Measurements from ENCODE around the gene BICRAL. TPM values are rescaled to one million over a fixed set of nuclear protein-coding genes. Genes with fewer than 3 reads are reported as not detected.

BICRAL gene
- total RNA-seq, 1 experiment from 2014 or later, result 9.7 TPM

DNA sequence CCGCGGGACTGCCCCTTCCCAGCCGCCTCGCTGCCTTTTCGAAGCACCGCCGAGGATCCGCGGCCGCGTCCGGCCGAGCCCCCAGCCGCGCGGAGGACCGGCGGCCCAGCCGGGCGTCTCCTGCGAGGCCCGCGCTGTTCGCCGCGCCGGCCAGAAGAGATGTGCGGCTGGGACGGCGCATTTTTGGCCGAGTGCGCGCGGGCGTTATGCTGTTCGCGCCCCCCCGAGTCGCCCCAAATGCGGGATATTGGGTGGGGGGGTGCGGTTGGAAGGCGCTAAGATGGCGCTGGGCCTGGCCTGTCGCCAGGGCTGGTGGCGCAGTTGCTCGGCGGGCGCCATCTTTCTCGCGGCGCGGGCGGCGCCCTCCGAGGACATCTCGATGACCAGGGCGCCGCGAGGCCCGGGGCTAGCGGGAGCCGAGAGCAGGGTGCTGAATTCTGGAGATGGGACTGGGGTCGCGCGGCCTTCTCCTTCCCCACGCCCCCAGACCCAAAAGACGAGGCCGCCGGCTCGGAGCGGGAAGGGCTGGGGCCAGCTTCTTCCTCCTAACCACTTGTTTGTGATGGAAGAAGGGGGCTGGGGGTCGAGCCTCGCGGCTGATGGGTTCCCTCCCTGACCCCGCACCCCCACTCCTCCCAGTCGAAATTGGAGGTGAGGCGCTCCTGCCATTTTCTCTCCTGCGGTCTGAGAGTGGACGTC is 1.5 kb downstream of the BICRAL start (continued):
- TF ChIP-seq, protein P1, sequence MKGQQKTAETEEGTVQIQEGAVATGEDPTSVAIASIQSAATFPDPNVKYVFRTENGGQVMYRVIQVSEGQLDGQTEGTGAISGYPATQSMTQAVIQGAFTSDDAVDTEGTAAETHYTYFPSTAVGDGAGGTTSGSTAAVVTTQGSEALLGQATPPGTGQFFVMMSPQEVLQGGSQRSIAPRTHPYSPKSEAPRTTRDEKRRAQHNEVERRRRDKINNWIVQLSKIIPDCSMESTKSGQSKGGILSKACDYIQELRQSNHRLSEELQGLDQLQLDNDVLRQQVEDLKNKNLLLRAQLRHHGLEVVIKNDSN (CRISPR knock-in tag; IDR thresholded peaks at IDR 0.05), result peak; percentile 49; the same call in 1 of the 2 replicates
- TF ChIP-seq ZNF423 (CRISPR knock-in tag; IDR thresholded peaks at IDR 0.05), result no peak
- TF ChIP-seq ZNF416 (CRISPR knock-in tag; IDR thresholded peaks at IDR 0.05), result no peak
- TF ChIP-seq, protein P2, sequence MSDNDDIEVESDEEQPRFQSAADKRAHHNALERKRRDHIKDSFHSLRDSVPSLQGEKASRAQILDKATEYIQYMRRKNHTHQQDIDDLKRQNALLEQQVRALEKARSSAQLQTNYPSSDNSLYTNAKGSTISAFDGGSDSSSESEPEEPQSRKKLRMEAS (CRISPR knock-in tag; IDR thresholded peaks at IDR 0.05), result peak; percentile 61
- TF ChIP-seq TEAD1 (CRISPR knock-in tag; IDR thresholded peaks at IDR 0.05), result peak; percentile 41
- TF ChIP-seq, protein P3, sequence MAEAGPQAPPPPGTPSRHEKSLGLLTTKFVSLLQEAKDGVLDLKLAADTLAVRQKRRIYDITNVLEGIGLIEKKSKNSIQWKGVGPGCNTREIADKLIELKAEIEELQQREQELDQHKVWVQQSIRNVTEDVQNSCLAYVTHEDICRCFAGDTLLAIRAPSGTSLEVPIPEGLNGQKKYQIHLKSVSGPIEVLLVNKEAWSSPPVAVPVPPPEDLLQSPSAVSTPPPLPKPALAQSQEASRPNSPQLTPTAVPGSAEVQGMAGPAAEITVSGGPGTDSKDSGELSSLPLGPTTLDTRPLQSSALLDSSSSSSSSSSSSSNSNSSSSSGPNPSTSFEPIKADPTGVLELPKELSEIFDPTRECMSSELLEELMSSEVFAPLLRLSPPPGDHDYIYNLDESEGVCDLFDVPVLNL (CRISPR knock-in tag; IDR thresholded peaks at IDR 0.05; ENCODE audit: borderline replicate concordance, low read depth), result no peak
- TF ChIP-seq TP53 (CRISPR knock-in tag; IDR thresholded peaks at IDR 0.05), result no peak
- TF ChIP-seq PRRX2 (CRISPR knock-in tag; IDR thresholded peaks at IDR 0.05), result peak; percentile 27; the same call in 1 of the 2 replicates
- peak; percentile 53; the same call in 1 of the 2 replicates for TF ChIP-seq KAT7 (CRISPR knock-in tag; IDR thresholded peaks at IDR 0.05; ENCODE audit: borderline replicate concordance)
- TF ChIP-seq, protein P4, sequence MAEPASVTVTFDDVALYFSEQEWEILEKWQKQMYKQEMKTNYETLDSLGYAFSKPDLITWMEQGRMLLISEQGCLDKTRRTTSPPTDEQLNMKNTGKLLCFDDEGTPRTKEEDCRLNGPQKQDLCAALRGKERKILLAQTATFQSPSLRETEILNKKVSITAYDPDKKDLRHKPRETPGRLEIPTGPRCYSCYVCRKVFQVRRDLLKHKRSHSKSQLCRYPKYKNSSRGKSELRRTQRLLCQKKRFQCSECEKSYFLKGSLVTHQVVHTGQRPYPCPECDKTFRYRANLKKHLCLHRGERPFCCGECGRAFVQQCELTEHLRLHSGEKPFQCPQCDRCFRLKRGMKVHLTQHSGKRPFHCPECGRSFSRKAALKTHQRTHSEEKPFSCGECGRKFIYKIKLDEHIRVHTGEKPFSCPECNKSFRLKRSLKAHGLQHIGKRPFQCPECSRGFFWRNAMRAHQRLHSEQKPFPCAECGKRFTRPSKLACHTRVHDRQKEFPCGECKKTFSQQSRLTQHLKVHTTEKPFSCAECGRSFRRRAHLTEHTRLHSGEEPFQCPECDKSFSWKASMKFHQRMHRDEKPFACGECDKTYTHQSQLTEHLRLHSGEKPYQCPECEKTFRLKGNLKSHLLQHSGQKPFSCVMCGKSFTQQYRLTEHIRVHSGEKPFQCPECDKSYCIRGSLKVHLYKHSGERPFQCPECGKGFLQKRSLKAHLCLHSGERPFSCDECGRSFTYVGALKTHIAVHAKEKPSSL (CRISPR knock-in tag; conservative IDR thresholded peaks at IDR 0.05), result no peak
- TF ChIP-seq, protein P5, sequence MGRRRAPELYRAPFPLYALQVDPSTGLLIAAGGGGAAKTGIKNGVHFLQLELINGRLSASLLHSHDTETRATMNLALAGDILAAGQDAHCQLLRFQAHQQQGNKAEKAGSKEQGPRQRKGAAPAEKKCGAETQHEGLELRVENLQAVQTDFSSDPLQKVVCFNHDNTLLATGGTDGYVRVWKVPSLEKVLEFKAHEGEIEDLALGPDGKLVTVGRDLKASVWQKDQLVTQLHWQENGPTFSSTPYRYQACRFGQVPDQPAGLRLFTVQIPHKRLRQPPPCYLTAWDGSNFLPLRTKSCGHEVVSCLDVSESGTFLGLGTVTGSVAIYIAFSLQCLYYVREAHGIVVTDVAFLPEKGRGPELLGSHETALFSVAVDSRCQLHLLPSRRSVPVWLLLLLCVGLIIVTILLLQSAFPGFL (CRISPR knock-in tag; IDR thresholded peaks at IDR 0.05; ENCODE audit: borderline replicate concordance), result no peak

DNA sequence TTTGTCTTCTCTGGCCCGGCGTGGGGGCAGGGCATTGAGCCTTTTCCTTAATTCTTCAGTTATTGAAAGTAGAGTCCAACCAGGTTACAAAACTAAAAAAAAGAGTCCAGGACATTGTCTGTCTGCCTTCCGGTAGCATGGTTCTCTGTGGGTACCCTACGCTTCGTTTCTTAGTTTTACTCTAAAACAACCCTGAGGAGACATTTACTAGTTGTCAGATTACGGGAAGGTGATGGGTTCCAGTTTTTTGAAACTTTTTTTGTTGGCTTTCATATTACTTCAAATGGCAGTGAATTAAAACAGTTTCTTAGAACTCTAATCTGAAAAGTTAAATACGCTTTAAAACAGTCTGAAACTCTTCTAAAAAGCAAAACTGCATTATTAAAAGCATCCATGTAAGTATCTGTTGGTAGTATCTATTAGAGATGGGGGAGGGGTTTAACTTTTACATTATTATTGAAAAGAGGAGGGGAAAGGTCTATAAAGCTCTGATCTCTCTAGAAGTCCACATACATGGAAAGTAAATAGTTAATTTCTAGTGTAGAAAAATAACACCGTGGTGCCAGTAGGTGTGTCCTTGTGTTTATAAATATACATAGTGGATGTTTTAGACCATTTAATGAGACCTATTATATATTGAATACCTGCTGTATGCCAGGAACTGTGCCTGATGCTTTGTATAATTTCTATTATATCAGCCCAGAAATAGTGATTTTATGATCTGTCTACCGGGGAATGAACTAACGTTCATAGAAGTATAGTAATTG is 2.2 kb downstream of the BICRAL start:
- H3K4me3 Mint-ChIP-seq, result peak overlapping the region; percentile 93
- ChIA-PET CTCF (interaction anchor here (0.6 kb wide), 1 partner anchor 616 kb away, joined by 4 read pairs; no protein-coding TSS in a partner anchor), POLR2A (interaction anchor here (1.3 to 2.3 kb wide), 2 partner anchors 38 to 39 kb away, joined by 9 to 42 read pairs; partner anchors contain the start of gene TBCC)
- H3K27ac Mint-ChIP-seq, result peak overlapping the region; percentile 97
- peaks cover 22% of the 10 kb centered on the region for H3K4me1 Mint-ChIP-seq
- no peaks in the 10 kb centered on the region for H3K9me3 Mint-ChIP-seq
- no peak for ATAC-seq
- TF ChIP-seq NR2C2 (CRISPR knock-in tag; IDR thresholded peaks at IDR 0.05) (no peak), JAZF1 (CRISPR knock-in tag; IDR thresholded peaks at IDR 0.05) (no peak), NFYB (CRISPR knock-in tag; conservative IDR thresholded peaks at IDR 0.05; ENCODE audit: low read depth) (no peak)
- TF ChIP-seq, protein P6, sequence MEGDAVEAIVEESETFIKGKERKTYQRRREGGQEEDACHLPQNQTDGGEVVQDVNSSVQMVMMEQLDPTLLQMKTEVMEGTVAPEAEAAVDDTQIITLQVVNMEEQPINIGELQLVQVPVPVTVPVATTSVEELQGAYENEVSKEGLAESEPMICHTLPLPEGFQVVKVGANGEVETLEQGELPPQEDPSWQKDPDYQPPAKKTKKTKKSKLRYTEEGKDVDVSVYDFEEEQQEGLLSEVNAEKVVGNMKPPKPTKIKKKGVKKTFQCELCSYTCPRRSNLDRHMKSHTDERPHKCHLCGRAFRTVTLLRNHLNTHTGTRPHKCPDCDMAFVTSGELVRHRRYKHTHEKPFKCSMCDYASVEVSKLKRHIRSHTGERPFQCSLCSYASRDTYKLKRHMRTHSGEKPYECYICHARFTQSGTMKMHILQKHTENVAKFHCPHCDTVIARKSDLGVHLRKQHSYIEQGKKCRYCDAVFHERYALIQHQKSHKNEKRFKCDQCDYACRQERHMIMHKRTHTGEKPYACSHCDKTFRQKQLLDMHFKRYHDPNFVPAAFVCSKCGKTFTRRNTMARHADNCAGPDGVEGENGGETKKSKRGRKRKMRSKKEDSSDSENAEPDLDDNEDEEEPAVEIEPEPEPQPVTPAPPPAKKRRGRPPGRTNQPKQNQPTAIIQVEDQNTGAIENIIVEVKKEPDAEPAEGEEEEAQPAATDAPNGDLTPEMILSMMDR (IDR thresholded peaks at IDR 0.05), result no peak
- TF ChIP-seq, protein P7, sequence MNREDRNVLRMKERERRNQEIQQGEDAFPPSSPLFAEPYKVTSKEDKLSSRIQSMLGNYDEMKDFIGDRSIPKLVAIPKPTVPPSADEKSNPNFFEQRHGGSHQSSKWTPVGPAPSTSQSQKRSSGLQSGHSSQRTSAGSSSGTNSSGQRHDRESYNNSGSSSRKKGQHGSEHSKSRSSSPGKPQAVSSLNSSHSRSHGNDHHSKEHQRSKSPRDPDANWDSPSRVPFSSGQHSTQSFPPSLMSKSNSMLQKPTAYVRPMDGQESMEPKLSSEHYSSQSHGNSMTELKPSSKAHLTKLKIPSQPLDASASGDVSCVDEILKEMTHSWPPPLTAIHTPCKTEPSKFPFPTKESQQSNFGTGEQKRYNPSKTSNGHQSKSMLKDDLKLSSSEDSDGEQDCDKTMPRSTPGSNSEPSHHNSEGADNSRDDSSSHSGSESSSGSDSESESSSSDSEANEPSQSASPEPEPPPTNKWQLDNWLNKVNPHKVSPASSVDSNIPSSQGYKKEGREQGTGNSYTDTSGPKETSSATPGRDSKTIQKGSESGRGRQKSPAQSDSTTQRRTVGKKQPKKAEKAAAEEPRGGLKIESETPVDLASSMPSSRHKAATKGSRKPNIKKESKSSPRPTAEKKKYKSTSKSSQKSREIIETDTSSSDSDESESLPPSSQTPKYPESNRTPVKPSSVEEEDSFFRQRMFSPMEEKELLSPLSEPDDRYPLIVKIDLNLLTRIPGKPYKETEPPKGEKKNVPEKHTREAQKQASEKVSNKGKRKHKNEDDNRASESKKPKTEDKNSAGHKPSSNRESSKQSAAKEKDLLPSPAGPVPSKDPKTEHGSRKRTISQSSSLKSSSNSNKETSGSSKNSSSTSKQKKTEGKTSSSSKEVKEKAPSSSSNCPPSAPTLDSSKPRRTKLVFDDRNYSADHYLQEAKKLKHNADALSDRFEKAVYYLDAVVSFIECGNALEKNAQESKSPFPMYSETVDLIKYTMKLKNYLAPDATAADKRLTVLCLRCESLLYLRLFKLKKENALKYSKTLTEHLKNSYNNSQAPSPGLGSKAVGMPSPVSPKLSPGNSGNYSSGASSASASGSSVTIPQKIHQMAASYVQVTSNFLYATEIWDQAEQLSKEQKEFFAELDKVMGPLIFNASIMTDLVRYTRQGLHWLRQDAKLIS (CRISPR knock-in tag; IDR thresholded peaks at IDR 0.05; ENCODE audit: borderline replicate concordance), result no peak
- no peak for DNase-seq (ENCODE audit: low spot score)
- H3K27me3 Mint-ChIP-seq (ENCODE audit: low read depth), result no peaks in the 10 kb centered on the region
- no peaks in the 10 kb centered on the region for H3K36me3 Mint-ChIP-seq

Data from WTC11 (cell line).